ENCODE measurements around the gene MSI2.

MSI2 gene

GRCh38 chr17:57247913-57248312 is 8.4 kb upstream of the MSI2 start:
- H3K36me3 ChIP-seq (ENCODE audit: low read length): no peaks in the 10 kb centered on the region
- H3K4me3 ChIP-seq (ENCODE audit: insufficient read depth, low read length, poor library complexity, severe bottlenecking): no peak overlapping the region
- H3K27me3 ChIP-seq (ENCODE audit: low read length): no peaks in the 10 kb centered on the region
- H3K9ac ChIP-seq (ENCODE audit: low read length): no peak overlapping the region
- no peaks in the 10 kb centered on the region for H3K79me2 ChIP-seq (ENCODE audit: insufficient read depth, low read length)
- no peak overlapping the region for H2AFZ ChIP-seq (ENCODE audit: low read depth, low read length, severe bottlenecking)
- H3K4me2 ChIP-seq (ENCODE audit: low read depth, low read length, poor library complexity, severe bottlenecking): no peak overlapping the region
- H3F3A ChIP-seq (ENCODE audit: insufficient read depth): no peaks in the 10 kb centered on the region; the same call in 1 of the 2 replicates
- peaks cover 8% of the 10 kb centered on the region; the same call in 1 of the 2 replicates for H3K9me3 ChIP-seq (ENCODE audit: insufficient read depth, low read length)
- H3K27ac ChIP-seq (ENCODE audit: low read depth, low read length): no peak overlapping the region
- no peaks in the 10 kb centered on the region for H3K9me2 ChIP-seq (replicated peaks; ENCODE audit: insufficient read depth, low read length)
- H4K20me1 ChIP-seq (ENCODE audit: low read depth, low read length): no peaks in the 10 kb centered on the region
- TF ChIP-seq EZH2phosphoT487 (conservative IDR thresholded peaks at IDR 0.05; ENCODE audit: low read length): no peak
- no peak for TF ChIP-seq CTCF (IDR thresholded peaks at IDR 0.05; ENCODE audit: insufficient read depth, low read length, poor library complexity, severe bottlenecking)

GRCh38 chr17:57249520-57249919 is 6.8 kb upstream of the MSI2 start:
- H3K4me3 ChIP-seq (ENCODE audit: insufficient read depth, low read length, poor library complexity, severe bottlenecking): no peak overlapping the region
- H3K9me3 ChIP-seq (ENCODE audit: insufficient read depth, low read length): peaks cover 8% of the 10 kb centered on the region; the same call in 1 of the 2 replicates
- H3K27me3 ChIP-seq (ENCODE audit: low read length): no peaks in the 10 kb centered on the region
- no peak overlapping the region for H3K9ac ChIP-seq (ENCODE audit: low read length)
- no peak overlapping the region for H3K27ac ChIP-seq (ENCODE audit: low read depth, low read length)
- no peaks in the 10 kb centered on the region for H3K9me2 ChIP-seq (replicated peaks; ENCODE audit: insufficient read depth, low read length)
- H3K36me3 ChIP-seq (ENCODE audit: low read length): no peaks in the 10 kb centered on the region
- H4K20me1 ChIP-seq (ENCODE audit: low read depth, low read length): no peaks in the 10 kb centered on the region
- no peak overlapping the region for H3K4me2 ChIP-seq (ENCODE audit: low read depth, low read length, poor library complexity, severe bottlenecking)
- TF ChIP-seq CTCF (IDR thresholded peaks at IDR 0.05; ENCODE audit: insufficient read depth, low read length, poor library complexity, severe bottlenecking): no peak
- no peak for TF ChIP-seq EZH2phosphoT487 (conservative IDR thresholded peaks at IDR 0.05; ENCODE audit: low read length)
- no peak overlapping the region for H2AFZ ChIP-seq (ENCODE audit: low read depth, low read length, severe bottlenecking)
- peaks cover under 1% of the 10 kb centered on the region for H3F3A ChIP-seq (ENCODE audit: insufficient read depth)
- H3K79me2 ChIP-seq (ENCODE audit: insufficient read depth, low read length): no peaks in the 10 kb centered on the region

- Histone ChIP-seq H3K9me3 (ENCODE audit: insufficient read depth, low read length) (peaks cover 8% of the 10 kb centered on the region; the same call in 1 of the 2 replicates), H3K4me3 (ENCODE audit: insufficient read depth, low read length, poor library complexity, severe bottlenecking) (no peak overlapping the region), H3K9me2 (replicated peaks; ENCODE audit: insufficient read depth, low read length) (no peaks in the 10 kb centered on the region), H3F3A (ENCODE audit: insufficient read depth) (peaks cover 14% of the 10 kb centered on the region), H3K4me2 (ENCODE audit: low read depth, low read length, poor library complexity, severe bottlenecking) (no peak overlapping the region), H2AFZ (ENCODE audit: low read depth, low read length, severe bottlenecking) (no peak overlapping the region), H3K27ac (ENCODE audit: low read depth, low read length) (no peak overlapping the region), H4K20me1 (ENCODE audit: low read depth, low read length) (no peaks in the 10 kb centered on the region), H3K27me3 (ENCODE audit: low read length) (no peaks in the 10 kb centered on the region), H3K36me3 (ENCODE audit: low read length) (no peaks in the 10 kb centered on the region), H3K79me2 (ENCODE audit: insufficient read depth, low read length) (no peaks in the 10 kb centered on the region), H3K9ac (ENCODE audit: low read length) (no peak overlapping the region)
- no peak for TF ChIP-seq CTCF (IDR thresholded peaks at IDR 0.05; ENCODE audit: insufficient read depth, low read length, poor library complexity, severe bottlenecking)
- TF ChIP-seq EZH2phosphoT487 (conservative IDR thresholded peaks at IDR 0.05; ENCODE audit: low read length): no peak
Observed at GRCh38 chr17:57251211-57251787, 5.0 kb upstream of the MSI2 start.

Data from SU-DHL-6 (cell line).